GM18517 (cell line): ENCODE results near the gene ADGRA3.

ENCODE experiments used
- ATAC-seq: cut with Tn5 transposase; IDR thresholded peaks from one replicate; pipeline ENCODE4 v1.9.1; 2021; ENCODE audit warnings: mild to moderate bottlenecking, moderate library complexity; ENCODE audit not compliant: unreplicated experiment

The ADGRA3 gene

DNA sequence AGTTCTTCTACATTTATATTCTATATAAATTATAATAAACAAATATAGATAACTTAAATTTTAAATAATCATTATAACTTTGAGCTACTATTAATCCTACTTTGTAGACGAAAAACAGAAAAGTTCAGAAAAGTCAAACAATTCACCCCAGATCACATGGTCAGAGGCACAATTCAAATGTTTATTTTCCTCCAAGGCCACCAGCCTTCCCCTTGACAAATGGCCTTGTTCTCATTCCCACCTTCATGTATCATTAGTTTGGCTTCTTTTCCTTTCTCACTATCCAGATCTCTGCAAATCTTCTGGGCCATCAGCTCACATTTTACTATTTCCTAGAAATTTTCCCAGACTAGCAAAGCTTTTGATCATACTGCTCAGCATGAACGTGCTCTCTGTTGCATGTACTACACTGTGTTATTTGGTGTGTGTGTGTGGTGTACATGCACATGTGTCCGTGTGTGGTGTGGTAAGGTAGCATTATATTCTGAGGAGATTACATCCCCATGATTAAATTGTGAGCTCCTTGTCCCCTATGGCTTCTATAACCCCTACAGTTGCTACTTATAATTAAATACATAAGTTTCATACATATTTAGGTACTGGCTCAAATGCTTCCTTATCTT is 61.5 kb downstream of the ADGRA3 start:
- no peak for ATAC-seq

- no peak for ATAC-seq
Measured at GRCh38 chr4:22444813-22445212, 71.1 kb downstream of the ADGRA3 start.

GRCh38 chr4:22442956-22443355 is 72.9 kb downstream of the ADGRA3 start:
- ATAC-seq, result no peak

DNA sequence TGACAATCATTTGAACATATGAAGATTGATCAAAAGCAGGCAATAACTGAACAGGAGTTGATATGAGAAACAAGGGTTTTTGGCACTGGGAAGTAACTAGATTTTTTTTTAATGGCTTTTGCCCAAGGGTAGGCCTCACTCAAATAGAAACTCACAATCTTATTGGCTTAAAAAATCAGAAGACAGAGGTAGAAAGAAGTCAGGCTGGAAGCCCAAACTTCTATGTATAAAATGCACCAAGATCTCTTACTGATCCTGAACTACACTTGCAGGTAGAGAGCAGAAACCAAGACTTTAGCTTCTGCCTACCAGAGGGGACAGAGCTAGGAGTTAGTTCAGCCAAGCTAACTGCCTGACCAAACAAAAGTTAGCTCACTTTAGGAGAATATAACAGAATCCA is 74.9 kb downstream of the ADGRA3 start:
- no peak for ATAC-seq

- ATAC-seq, result no peak
Measured at GRCh38 chr4:22439947-22440346, 75.9 kb downstream of the ADGRA3 start.

- no peak for ATAC-seq
Measured at GRCh38 chr4:22435652-22436051, 80.2 kb downstream of the ADGRA3 start.

DNA sequence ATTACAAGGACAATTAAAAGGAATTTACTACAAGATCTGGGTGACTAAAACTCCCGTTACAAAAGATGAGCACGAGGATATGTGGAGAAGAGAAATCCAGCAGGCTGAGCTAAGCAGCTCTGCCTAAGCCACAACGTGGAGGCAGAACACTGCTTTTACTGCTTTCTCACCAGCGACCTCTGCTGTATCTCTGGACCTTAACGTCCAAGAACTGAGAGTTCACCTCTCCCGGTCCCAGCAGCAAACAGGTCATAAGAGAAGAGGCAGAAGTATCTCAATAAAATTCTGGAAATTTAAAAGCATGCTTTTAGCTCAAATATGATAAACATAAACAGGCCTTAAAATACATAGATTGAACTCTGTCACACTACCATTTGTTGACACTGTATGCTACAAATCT is 81.0 kb downstream of the ADGRA3 start:
- ATAC-seq, result peak; percentile 51

- no peak for ATAC-seq
Measured at GRCh38 chr4:22430626-22431025, 85.2 kb downstream of the ADGRA3 start.

DNA sequence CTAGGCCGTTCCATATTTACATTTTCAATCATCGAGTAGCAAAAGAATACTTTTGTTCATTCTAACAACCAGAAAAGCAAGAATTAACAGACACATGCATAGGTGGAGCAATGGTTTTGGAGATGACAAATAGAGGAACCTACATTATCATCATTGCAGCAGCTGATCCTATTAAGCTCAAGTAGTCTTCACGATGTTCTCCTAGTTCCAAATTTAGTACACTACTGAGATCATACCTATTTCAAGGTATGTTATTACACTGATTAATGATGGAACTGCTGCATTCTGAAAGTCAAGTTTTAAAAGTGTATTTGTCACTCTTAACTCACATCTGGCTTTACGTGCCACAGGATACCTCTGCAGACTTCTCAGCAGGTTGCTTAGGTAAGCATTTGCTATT is 87.4 kb downstream of the ADGRA3 start:
- no peak for ATAC-seq

GRCh38 chr4:22427675-22428074 is 88.2 kb downstream of the ADGRA3 start:
- ATAC-seq, result no peak

- ATAC-seq, result no peak
Measured at GRCh38 chr4:22420291-22420690, 95.6 kb downstream of the ADGRA3 start.

DNA sequence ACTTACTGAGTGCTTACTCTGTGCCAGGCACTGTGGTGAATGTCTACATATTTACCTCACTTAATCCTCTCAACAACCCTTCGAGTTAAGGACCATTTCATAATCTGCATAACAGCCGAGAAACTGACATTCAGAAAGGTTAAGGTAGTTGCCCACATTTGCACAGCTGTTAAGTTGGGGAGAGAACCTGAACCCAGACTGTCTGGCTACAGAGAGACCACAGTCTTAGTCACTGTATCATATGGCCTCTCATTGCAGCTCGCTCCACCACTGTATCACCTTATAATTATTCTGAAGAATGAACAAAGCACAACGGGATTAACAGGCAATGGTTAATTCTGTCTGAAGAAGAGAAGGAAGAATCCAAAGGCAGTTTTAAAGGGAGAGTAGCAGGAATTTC is 98.5 kb downstream of the ADGRA3 start:
- ATAC-seq, result no peak

DNA sequence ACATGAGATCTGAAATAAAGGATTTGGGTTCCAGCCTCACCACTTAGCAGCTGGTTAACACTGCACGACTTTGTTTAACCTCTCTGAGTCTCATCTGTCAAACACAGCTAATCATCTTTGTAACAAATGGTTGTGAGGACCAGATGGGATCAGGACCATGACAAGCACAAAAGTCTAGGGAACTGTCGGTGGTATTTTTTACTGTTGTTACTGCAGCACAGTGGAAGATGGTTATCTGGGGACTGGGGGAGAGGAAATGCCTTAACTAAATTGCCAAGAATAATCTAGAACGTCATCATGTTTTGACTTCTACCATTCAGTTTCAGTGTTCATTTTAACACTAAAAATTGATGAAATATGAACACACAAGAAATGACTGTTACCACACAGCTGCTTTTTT is 99.5 kb downstream of the ADGRA3 start:
- no peak for ATAC-seq

GRCh38 chr4:22414833-22415232 is 101.0 kb downstream of the ADGRA3 start:
- ATAC-seq, result no peak

DNA sequence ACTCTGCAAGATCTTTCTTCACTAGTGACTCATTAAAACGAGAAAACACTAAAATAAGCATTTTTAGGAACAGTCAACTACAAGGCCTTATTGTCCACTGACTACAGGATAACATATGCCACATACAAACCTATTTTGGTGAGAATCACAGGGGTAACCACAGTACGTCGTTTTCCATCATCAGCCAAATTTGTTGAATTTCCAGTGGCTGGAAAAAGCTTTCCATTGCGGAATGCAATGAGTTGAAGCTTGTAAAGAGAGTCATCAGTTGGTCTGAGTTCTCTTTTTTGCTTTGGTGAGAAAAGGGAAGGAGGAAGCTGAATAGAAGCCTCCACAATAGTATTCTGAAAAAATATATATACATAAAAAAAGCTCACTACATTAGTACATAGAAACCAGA is 102.4 kb downstream of the ADGRA3 start:
- ATAC-seq, result no peak

DNA sequence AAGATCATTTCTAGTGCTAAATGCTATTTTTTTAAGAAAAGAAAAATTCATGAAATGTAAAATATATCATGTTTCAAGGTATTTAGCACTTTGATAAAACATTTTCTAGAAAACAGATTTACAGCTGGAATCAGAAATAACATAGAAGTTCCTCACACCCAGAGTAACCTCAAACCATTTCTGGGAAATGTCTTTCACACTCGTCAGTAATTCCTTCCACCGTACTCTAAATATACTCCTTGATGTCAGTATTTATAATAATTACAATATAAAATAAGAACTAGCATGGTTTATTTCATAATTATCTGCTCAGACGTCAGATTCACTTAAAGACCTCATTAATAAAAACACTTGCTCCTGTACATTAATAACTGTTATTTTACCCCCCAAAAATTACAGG is 103.9 kb downstream of the ADGRA3 start:
- no peak for ATAC-seq

DNA sequence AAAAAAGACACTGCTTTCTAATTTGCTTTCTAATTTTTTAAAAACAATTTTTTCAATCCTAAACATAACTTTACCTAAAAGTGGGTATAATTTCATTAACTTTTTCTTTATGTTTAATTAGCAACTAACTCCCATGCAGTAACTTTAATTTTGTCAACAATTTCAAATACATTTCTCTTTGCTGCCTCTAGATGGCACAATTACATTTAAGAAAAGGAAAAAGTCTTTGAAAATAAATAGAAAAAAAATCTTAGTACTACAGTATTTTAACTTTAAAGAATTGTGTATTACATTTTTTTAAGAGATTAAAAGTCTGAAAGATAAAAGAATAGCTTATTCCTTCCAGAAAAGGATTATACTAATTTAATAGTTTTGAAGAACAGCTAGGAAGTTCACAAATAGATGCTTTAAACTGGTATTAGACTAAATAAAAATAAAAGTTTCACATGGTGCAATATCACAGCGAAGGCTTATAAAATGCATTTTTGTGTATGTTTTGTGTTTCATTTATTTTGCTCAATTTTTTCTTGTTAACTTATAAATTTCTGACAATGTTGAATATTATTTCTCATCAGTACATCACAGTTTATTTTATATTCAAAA is 105.1 kb downstream of the ADGRA3 start:
- no peak for ATAC-seq

- ATAC-seq, result no peak
Measured at GRCh38 chr4:22408474-22408873, 107.4 kb downstream of the ADGRA3 start.

GRCh38 chr4:22407361-22407760 is 108.5 kb downstream of the ADGRA3 start:
- no peak for ATAC-seq

- ATAC-seq, result no peak
Measured at GRCh38 chr4:22398671-22399070, 117.2 kb downstream of the ADGRA3 start.

GRCh38 chr4:22391551-22391950 is 124.3 kb downstream of the ADGRA3 start:
- no peak for ATAC-seq

- ATAC-seq, result peak; percentile 84
Measured at GRCh38 chr4:22389240-22389870, 126.5 kb downstream of the ADGRA3 start.

GRCh38 chr4:22385611-22386011 is 130.3 kb downstream of the ADGRA3 start:
- no peak for ATAC-seq
